Glutamatergic neuron (in vitro differentiated cells): ENCODE results near the gene SLC25A30. TPM values are rescaled to one million over a fixed set of nuclear protein-coding genes. Genes with fewer than 3 reads are reported as not detected.

ENCODE experiments used
- DNase-seq: peaks from one replicate; pipeline ENCODE4 v3.0.0; 2022
- H3K27ac Mint-ChIP-seq: one replicate; pipeline ENCODE4 v1.8.0; 2020; ENCODE audit warnings: mild to moderate bottlenecking, mixed read lengths, inconsistent platforms; ENCODE audit not compliant: unreplicated experiment
- H3K27me3 Mint-ChIP-seq: one replicate; pipeline ENCODE4 v1.8.0; 2020; ENCODE audit warnings: mild to moderate bottlenecking, moderate library complexity, mixed read lengths, inconsistent platforms; ENCODE audit not compliant: unreplicated experiment
- H3K36me3 Mint-ChIP-seq: one replicate; pipeline ENCODE4 v1.8.0; 2020; ENCODE audit warnings: mild to moderate bottlenecking, mixed read lengths, inconsistent platforms; ENCODE audit not compliant: unreplicated experiment
- H3K4me1 Mint-ChIP-seq: one replicate; pipeline ENCODE4 v1.8.0; 2020; ENCODE audit warnings: mild to moderate bottlenecking, low read depth, mixed read lengths, inconsistent platforms; ENCODE audit not compliant: unreplicated experiment
- H3K4me3 Mint-ChIP-seq: one replicate; pipeline ENCODE4 v1.8.0; 2020; ENCODE audit warnings: mild to moderate bottlenecking, mixed read lengths, inconsistent platforms; ENCODE audit not compliant: unreplicated experiment
- H3K9me3 Mint-ChIP-seq: one replicate; pipeline ENCODE4 v1.8.0; 2020; ENCODE audit warnings: mild to moderate bottlenecking, moderate library complexity, mixed read lengths, inconsistent platforms; ENCODE audit not compliant: unreplicated experiment
- total RNA-seq: library from RNA; stranded (reverse); fragmentation: NEBNext Ultra II Directional; extraction: Animal tissue kit (Norgen Biotek cat#: 25700); gene quantifications from one replicate; pipeline ENCODE4 v1.2.1, GENCODE V29; 2021; ENCODE audit not compliant: unreplicated experiment
- TF ChIP-seq, protein P1 (sequence below): fragments of 200-600 bp; sonication (generic); IDR thresholded peaks from one replicate; pipeline ENCODE4 v1.5.0; 2021; ENCODE audit not compliant: partially characterized antibody, unreplicated experiment

SLC25A30 gene
- total RNA-seq, 1 donor from 2014 or later = 4.0 TPM

DNA sequence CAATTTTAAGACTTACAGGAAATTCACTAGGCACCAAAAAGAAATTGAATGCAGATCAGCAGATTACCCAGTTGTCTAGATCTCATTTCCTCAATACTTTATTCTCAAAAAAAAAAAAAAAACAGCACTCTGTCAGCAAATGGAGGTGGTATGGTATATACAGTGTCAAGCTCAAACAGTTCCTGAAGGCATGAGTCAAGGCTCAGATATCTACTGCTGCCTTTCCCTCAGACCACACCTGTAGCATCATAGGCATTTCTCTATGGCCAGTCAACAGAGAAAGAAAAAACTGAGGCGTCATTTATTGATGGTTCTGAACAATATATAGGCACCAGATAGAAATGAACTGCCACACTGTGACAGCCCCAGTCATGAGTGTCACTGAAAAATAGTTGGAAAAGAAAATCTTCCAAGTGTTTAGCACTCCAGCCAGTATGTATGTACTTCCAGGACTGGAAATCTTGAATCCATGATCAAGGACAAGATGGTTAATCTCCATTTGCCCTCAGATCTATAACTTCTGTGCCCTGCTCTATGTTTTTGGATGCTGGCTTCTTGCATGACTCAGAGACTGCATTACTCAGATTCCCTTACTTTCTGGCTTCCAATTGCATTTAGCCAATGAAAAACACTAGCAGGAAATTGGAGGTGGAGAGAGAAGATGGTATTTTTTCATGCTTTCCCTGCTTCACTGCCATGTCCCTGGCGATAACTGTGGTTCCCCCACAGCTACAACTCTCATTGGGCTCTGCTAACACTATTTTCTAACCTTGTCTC lies 38.2 kb upstream of the SLC25A30 start:
- H3K27ac Mint-ChIP-seq = no peak overlapping the region
- H3K27me3 Mint-ChIP-seq = no peaks in the 10 kb centered on the region
- H3K4me3 Mint-ChIP-seq = no peak overlapping the region
- no peak for DNase-seq
- TF ChIP-seq, protein P1, sequence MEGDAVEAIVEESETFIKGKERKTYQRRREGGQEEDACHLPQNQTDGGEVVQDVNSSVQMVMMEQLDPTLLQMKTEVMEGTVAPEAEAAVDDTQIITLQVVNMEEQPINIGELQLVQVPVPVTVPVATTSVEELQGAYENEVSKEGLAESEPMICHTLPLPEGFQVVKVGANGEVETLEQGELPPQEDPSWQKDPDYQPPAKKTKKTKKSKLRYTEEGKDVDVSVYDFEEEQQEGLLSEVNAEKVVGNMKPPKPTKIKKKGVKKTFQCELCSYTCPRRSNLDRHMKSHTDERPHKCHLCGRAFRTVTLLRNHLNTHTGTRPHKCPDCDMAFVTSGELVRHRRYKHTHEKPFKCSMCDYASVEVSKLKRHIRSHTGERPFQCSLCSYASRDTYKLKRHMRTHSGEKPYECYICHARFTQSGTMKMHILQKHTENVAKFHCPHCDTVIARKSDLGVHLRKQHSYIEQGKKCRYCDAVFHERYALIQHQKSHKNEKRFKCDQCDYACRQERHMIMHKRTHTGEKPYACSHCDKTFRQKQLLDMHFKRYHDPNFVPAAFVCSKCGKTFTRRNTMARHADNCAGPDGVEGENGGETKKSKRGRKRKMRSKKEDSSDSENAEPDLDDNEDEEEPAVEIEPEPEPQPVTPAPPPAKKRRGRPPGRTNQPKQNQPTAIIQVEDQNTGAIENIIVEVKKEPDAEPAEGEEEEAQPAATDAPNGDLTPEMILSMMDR = no peak
- H3K9me3 Mint-ChIP-seq = peaks cover 1% of the 10 kb centered on the region
- H3K4me1 Mint-ChIP-seq = no peaks in the 10 kb centered on the region
- no peaks in the 10 kb centered on the region for H3K36me3 Mint-ChIP-seq

DNA sequence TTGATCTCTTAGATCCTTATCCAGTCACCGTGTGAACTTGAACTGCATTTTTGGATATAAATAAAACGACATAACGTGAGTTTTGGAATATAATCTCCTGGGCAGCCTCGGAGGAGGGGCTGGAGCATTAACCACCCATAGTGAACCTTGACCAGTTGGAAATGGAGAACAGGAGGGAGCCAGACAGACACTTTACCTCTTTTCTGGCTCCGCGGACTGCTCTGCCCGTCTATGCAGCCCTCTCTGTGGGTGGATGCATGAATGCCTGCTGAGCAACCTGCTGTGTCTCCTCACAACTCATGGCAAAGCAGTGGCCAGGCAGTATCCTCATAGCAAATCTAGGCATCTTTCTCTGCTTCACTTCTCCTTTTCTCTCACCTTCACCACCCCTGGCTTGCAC lies 36.0 kb upstream of the SLC25A30 start:
- H3K27me3 Mint-ChIP-seq = no peaks in the 10 kb centered on the region
- H3K4me1 Mint-ChIP-seq = no peaks in the 10 kb centered on the region
- TF ChIP-seq, protein P1 = no peak
- no peak for DNase-seq
- H3K27ac Mint-ChIP-seq = no peak overlapping the region
- H3K4me3 Mint-ChIP-seq = no peak overlapping the region
- peaks cover 1% of the 10 kb centered on the region for H3K9me3 Mint-ChIP-seq
- H3K36me3 Mint-ChIP-seq = no peaks in the 10 kb centered on the region

DNA sequence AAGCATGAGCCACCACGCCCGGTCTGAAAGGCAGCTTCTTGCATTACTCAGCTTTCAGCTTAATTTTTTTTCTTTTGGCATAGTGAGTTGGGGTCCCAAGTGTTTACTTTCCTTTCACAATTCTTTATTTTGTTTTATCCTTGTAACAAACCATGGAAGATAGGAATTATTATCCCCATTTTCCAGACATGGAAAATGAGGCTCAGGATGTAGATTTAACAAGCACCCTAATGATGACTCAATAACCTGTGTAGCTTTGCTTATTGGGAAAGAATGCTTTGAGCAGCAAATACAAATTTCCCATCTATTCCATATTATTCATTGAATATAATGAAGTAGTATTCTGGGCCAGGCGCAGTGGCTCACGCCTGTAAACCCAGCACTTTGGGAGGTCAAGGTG lies 33.1 kb upstream of the SLC25A30 start:
- H3K27ac Mint-ChIP-seq = no peak overlapping the region
- no peaks in the 10 kb centered on the region for H3K36me3 Mint-ChIP-seq
- H3K4me3 Mint-ChIP-seq = no peak overlapping the region
- no peaks in the 10 kb centered on the region for H3K4me1 Mint-ChIP-seq
- no peak for DNase-seq
- H3K9me3 Mint-ChIP-seq = no peaks in the 10 kb centered on the region
- TF ChIP-seq, protein P1 = no peak
- H3K27me3 Mint-ChIP-seq = peaks cover 3% of the 10 kb centered on the region

GRCh38 chr13:45448965-45449559 lies 30.9 kb upstream of the SLC25A30 start:
- H3K4me1 Mint-ChIP-seq = no peaks in the 10 kb centered on the region
- no peak overlapping the region for H3K27ac Mint-ChIP-seq
- peaks cover 3% of the 10 kb centered on the region for H3K27me3 Mint-ChIP-seq
- no peaks in the 10 kb centered on the region for H3K9me3 Mint-ChIP-seq
- H3K36me3 Mint-ChIP-seq = no peaks in the 10 kb centered on the region
- TF ChIP-seq, protein P1 = no peak
- no peak for DNase-seq
- no peak overlapping the region for H3K4me3 Mint-ChIP-seq

GRCh38 chr13:45447050-45447661 lies 29.0 kb upstream of the SLC25A30 start:
- Mint-ChIP-seq H3K27me3 (peaks cover 3% of the 10 kb centered on the region), H3K9me3 (no peaks in the 10 kb centered on the region), H3K36me3 (no peaks in the 10 kb centered on the region), H3K4me1 (no peaks in the 10 kb centered on the region), H3K4me3 (no peak overlapping the region), H3K27ac (no peak overlapping the region)
- DNase-seq = no peak
- TF ChIP-seq, protein P1 = no peak
